HG02852 (cell line): ENCODE results near the gene TAC4.

ENCODE experiments used
- ATAC-seq: cut with Tn5 transposase; IDR thresholded peaks from one replicate; pipeline ENCODE4 v1.9.1; 2021; ENCODE audit warnings: mild to moderate bottlenecking, moderate library complexity; ENCODE audit not compliant: unreplicated experiment

TAC4 gene, protein sequence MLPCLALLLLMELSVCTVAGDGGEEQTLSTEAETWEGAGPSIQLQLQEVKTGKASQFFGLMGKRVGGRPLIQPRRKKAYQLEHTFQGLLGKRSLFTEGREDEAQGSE

DNA sequence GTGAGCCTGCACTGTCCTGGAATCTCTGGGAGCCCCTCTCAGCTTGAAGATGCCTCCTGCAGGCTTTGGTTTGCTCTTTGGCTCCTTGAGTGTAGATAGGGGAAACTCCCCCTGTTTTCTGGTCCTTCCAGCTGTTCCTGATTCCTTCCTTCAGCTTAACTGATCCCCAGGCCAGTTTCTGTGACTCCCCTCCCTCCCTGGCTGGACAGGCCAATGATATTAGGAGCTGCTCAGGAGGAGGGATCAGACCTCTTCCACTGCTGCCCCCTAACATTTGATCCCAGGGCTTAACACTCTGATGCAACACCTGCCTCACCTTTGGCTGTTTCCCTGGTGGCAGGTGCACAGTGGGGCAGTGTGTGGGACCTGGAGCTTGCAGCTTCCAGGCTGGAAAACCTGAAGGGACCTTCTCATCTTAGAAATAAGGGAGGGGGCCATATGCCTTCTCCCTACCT lies at the start of gene TAC4:
Gene TAC4 (minus strand): TSS at position 51 of the 455 bp plus-strand sequence. CDS start 52 bp downstream, outside the sequence.
- no peak for ATAC-seq

DNA sequence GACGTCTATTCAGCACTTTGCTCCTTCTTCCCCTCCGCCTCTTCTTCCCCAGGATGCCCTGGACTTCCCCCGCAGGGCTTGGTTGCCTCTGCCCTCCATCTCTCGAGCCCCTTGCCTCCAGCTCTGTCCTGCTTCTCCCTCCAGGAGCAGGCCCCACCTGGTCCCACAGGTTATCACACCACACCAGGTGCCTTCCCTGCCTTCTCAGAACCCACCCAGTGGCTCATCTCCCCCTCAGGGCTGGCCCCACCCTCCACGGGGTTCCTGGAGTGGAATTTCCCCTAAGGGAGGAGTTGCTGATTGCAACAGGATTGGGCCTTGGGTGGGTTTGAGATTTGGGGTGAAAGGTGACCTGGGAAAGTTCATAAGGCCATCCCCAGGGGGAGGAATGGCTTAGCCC lies 49.0 kb upstream of the TAC4 start:
- ATAC-seq = no peak

DNA sequence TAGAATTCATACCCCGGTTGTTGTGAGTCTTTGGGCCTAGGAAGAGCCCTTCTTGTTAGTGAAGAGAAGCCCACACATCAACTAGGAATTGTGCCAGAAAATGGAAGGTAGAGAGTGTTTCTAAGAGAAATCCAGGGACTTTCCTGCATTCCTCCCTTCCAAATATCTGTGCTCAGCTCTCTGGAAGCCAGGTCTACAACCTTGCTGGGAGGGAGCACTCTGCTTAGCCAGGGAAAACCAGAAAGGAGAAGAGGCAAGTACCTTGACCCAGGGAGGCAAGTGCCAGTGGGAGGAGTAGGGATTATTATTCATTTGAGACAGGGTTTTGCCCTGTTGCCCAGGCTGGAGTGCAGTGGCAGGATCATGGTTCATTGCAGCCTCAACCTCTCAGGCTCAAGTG lies 48.4 kb upstream of the TAC4 start:
- ATAC-seq = no peak

DNA sequence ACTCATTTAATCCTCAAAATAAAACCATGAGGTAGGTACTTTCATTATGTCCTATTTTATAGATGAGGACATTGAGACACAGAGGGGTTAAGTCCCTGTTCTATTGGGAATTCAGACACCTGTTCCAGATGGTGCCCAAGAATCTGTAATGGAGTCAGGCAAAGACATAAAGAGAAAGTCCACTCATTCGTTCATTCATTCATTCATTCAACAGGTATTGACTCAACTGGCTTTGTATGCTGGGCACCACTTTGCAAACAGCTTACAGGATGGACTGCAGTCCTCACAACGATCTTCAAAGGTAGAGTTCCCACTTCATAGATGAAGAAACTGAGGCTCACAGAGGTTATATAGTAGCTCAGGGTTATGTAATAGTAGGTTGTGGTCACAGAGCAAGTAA lies 47.9 kb upstream of the TAC4 start:
- ATAC-seq = no peak

DNA sequence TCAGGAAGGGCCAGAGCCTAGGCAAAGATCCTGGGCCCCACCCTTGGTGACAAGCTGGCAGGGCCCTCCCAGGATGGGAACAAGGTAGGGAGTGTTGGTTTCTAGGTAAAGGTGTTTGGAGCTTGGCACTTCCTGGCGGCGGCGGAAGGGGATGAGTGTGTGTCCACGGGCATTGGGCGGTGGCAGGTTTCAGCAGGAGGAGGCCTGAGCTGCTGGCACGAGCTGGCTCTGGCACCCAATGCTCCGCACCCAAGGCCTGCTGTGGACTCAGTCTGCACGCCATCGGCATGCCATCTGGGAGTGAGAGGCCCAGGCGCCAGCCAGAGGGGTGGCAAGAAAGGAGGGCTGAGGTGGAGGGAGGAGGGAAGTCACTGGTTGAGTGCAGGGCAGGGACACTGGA lies 46.9 kb upstream of the TAC4 start:
- no peak for ATAC-seq

DNA sequence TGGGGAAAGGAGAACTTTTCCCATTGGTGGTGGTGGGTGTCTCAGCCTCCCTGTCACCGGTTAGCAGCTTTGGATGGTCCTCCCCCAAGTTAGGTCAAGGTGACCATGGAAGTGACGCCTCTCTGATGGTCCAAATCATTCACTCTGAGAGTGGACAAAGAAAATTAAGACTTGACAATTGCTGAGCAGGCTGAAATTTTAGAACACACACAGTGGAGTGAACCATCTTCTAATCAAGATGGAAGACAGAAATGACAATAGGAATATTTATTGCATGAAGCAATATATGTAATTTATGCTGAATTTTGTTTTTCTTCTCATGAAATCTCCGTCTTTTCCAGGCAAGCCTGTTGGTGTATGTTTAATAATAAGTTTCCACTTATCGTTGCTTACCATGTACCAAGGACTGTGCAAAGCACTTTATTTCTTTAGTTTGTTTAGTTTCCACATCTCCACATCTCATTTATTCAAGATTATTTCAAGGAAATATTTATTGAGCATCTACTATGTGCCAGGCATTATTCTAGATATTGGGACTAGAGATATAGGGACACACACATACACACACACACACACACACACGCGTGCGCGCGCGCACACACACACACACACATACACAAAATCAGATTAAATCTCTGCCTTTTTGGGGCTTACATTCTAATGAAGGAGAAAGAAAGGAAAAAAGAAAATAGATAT lies 44.0 kb upstream of the TAC4 start:
- no peak for ATAC-seq

DNA sequence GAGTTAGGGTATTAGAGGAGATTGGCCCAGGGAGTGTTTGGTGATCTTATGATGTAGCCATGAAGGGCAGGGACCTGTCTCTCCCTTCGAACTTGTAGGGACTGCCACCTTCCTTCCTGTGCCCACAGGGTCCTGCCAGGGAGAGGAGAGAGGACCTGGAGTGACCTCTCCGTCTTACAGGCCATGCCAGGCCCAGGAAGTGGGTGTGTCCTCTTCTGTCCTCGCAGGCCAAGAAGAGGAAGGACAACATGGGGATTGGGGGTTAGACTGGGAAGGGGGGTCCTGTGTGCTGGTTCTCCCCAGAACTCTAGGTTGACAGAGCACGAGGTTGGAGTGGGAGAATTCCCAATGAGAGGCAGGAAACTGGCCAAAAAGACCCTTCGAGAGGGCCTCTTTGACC lies 43.4 kb upstream of the TAC4 start:
- no peak for ATAC-seq

DNA sequence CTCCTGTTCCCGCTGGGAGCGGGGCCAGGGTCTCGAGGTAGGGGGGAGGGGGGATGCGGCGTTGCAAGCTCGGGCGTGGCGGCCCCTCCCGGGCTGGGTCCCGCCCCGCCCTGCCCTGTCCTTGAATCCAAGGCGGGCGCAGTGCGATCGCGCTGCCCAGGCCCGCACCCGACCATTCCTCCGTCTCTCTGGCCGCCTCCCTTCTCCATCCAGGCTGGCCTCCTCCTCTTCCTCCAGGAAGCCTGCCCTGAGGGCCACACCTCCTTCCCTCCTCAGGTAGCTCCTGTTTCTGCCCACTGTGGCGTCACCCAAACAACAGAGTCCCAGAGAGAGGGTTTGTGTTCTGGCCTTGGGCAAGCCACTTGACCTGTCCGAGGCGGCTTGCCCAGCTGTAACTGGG lies 43.0 kb upstream of the TAC4 start:
- no peak for ATAC-seq

DNA sequence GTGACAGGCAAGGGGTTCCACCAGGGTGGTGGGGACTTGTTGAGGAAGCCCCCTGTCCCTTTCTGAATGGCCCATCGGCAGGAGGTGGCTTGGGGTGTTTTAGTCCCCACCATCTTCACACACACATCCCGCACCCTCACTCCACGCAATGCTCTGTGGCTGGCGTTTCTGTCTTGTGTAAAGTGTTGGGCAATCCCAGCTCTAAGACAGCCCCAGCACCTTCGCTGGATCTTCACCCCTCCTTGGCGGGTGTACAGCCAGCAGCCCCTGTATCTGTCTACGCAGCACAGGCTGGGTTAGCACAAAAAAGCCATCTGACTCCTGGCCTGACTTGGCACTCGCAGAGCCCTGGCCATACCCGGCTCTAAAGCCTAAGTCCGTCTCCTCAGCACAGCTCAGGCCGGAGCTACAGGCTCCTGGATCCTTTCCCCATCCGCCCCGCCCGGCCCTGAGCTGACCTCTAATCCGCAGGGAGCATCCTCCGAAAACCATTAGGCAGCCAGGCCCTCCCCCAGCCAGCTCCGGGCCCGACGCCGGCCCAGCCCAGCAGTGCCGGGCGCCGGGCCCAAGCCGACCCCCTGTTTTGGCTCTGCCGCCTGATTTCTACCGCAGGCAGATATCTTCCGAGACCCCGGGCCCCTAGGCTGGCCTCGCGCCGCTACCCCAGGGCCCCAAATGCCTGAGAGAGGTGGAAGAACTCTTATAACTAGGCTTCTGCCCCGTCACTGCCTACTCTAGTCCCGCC lies 42.4 kb upstream of the TAC4 start:
- no peak for ATAC-seq

DNA sequence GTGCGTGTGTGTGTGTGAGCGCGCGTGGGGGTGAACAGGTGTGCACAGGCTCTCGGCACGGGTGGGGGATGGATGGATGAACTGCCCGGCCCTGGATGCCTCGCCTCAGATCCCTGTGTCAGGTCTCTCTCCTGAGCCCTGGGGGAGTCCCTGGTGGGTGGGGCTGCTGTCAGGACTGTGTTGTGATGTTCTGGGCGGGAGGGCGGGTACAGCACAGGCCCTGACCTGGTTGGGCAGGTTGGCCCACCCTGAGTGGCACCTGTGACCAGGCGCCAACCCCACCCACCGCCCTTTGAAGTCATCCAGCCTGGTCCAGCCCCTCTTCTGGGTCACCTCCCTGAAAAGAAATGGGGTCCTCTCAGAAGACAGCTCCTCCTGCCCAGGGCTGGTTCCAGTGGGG lies 41.6 kb upstream of the TAC4 start:
- no peak for ATAC-seq

DNA sequence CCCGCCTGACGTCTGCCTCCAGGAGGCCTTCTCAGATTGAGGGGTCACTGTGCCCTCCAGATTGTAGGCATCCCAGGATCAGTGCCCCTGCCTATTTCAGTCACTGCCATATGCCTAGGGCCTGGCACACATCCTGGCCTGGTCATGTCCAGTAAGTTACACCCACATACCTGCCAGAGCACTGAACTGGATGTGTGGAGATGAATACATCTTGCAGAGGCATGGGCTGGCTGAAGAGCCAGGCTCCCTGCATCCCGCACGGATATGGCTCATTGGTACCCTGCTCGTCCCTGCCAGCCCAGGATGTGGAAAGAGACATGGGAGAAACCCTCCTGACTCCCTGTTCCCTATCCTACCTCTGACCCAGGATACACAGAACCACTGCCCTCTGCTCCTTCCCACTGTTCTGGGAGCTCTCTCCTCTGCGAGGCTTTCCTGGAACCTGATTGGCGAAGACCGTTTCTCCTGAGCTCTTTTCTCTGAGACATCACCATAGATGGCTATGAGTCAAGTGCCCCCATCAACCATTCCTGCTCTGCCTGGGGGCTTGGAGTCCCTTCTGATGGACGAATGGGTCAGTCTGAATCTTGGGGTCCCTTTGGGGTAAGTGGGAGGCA lies 40.0 kb upstream of the TAC4 start:
- ATAC-seq = no peak

DNA sequence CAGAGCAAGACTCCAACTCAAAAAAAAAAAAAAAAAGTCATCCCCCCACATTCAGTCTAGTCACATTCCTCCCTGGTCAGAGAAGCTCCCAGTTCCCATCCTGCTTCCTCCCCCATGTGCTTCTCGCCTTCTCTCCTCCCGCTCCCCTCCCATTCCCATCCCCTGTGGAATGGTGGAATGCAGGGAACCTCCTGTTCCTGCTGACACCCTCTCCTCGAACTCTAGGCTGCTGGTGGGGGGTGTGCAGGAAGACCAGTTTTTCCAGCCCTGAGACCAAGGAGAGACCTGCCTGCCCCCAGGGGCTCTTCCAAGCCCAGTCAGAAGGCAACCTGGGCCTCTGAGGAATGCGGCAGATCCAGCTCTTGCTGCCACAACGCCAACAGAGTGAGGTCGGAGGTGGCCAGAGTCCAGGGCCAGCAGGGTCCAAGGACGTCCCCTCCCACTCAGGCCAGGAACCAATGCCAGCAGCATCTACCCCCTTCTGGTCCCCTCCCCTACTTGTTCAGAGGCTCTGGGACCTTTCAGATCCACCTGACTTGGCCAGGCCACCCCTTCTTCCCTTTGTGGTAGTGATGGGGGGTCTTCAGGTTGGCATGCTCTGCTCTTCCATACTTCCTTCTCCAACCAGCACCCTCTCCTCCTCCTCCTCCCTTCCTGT lies 39.3 kb upstream of the TAC4 start:
- ATAC-seq = no peak

DNA sequence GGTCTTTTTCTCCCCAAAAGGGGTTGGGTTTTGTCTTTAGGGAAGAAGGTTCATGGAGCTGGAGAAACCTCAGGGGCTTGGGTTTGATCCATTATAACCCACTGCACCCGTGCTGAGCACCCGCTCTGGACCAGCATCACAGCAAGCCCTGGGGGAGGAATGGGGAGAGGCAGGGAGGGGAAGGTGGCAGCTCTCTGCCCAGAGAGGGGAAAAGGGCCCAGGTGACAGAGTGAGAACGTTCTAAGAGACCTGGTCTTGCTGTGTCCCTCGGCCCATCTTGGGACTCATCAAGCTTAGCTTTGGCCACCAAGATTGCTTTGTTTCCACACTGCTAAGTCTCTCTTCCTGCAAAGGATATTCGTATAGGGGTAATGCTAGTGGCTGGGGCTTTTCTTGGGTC lies 38.2 kb upstream of the TAC4 start:
- ATAC-seq = no peak

DNA sequence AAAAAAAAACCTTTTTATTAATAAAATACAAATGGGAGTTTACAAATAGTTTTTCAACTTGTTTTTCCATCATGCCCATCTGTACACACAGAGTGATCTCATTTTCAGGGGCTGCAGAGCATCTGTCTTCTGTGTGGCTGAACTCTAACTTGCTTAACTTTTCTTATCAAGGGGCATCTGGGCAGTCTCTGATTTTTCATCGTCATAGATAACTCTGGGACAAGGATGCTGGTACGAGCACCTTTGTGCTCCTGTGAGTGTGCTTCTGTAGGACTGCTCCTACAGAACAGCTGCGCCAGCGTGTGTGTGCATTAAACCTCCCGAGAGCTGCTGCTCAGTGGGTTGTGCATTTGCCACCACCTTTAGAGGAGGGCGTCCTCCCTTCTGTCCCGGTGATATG lies 34.6 kb upstream of the TAC4 start:
- no peak for ATAC-seq

DNA sequence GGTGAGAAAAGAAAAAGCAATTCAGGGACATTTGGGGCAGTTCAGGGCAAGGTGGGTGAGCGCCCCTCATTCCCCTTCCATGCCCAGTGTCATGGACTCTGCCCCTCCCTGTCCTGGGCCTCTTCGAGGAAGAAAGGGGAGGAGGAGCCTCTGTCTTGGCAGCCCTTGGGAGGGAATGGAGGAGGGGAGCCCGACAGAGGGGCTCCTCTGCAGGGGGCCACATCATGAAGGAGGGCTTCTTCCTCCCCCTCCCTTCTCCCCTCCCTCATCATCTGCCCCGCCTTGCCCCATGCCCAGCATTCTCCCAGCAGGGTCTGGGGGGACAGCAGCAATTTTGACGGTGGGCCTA lies 33.2 kb upstream of the TAC4 start:
- no peak for ATAC-seq

DNA sequence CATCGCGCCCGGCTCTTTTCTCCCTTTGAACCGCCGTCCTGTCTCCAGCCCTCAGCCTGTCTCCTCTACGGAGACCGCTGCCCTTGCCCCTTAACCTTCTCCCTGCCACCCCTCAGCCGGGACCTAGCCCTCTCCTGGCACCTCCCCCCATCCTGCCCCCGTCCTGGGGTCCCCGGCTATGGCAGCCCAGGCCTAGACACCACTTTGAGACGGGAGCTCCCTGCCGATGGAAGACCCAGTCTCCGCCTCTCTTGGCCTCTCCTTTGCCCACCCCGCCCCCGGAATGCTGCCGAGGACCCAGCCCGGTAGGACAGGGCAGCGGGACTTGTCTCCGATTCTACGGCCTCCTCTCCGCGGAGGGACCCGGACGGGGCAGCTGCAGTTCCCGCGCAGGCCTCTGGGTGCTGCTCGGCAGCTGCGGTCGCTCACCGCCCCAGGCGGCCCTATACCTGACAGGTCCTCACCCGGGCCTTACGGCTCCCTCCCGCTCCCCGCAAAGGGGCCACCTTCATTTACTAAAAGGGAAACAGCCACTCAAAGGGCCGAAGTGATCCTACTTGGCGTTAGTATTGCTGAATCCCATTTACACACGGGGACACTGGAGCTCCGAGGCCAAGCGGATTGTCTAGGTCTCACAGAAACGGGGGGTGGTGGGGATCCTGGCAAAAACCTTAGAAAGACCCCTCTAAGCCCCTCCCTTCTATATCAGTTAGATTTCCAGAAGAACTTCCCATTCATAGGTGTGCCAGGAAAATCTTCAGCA lies 32.6 kb upstream of the TAC4 start:
- ATAC-seq = no peak

DNA sequence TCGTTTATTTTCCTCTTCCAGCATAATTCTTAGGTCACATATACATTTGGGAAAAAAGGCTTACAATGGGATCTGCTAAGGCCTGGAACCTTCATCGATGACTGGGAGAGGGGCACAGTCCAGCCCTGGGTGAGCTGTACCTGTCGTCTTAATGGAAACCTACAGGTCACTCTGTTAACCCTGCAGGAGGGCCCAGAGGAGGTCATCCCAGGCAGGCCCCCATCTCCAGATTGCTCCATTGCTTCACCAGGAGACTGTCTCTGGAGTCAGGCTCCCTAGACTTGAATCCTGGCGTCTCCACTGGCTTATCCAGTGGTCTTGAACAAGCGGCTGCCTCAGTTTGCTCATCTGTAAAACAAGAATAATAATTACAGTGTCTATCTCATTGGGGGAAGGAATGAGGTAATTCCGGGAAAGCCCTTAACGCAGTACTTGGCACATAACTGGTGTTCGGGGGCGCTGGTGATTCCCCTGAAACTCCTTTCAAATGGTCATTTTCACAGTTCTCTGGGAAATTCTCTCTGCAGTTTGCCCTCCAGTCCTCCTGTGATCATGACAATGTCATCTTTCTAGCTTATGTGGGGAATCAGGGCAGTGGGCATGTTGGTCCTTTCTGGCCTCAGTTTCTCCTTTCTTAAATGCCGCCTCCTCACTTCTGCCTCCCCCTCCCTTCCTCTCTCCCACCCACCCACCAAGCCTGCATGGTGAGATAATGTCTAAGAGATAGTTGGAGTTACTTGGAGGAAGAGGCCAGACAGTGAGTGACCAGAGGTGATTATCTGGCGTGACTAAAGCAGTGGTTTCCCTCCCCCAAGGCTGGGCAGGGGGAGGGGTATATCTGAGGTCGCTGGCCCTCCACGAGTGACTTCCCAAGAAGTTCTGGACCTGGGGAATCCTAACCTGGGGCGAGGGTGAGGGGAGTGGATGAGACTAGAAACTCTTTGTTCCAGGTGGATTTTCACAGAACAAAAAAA lies 31.3 kb upstream of the TAC4 start:
- no peak for ATAC-seq

DNA sequence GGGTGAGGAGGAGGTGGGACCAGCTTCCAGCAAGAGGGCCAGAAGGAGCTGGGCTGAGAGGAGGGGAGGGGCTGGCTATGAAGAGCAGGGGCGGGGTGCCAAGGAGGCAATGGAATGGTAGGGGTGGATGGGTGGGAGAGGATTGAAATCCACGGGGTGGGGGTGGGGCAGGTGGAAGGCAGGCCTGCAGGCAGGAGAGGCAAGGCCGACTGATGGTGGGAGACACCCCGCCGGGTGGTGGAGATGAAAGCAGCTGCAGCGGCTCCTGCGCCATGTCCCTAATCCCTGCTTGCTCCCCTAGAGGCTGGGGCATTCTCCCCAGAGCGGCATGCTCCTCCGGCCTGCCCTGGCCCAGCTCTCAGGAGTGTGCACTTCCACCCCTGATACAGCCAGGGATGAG lies 27.8 kb upstream of the TAC4 start:
- ATAC-seq = no peak

DNA sequence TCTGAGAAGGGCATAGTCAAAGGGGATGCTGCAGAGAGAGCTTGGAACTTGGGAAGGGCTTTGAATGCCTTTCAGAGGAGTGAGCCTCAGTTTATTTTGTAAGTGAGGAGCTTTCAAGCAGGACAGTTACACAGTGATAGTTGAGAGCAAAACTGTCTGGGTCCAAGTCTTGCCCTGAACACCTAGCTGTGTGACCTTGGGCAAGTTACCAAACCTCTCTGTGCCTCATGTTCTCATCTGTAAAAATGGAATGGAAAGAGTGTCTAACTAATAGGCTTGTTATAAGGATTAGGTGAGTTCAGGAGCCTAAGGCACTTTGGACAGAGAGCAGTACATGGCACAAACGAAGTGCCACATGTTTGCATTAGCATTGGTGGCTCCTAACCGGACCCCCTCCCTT lies 27.0 kb upstream of the TAC4 start:
- no peak for ATAC-seq

DNA sequence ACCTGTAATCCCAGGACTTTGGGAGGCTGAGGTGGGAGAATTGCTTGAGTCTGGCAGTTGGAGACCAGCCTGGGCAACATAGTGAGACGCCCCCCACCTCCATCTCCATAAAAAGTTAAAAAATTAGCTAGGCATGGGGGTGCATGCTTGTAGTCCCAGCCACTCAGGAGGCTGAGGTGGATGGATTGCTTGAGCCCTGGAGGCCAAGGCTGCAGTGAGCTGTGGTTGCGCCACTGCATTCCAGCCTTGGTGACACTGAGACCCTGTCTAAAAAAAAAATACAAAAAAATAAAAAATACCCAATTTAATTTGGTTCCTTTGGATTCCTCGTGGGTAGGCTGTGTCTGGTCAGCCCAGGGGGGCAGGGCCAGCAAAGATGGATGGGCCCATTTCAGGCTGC lies 26.1 kb upstream of the TAC4 start:
- no peak for ATAC-seq
